ENCODE results near the gene TP53TG3. TPM values are rescaled to one million over a fixed set of nuclear protein-coding genes. Genes with fewer than 3 reads are reported as not detected.
"Not testable (repeated sequence)": the region's sequence is repeated elsewhere in the genome, so short reads cannot be mapped to it uniquely, and the experiment has no call there.

The TP53TG3 gene
- total RNA-seq (not detected), polyA plus RNA-seq (not detected)
- long read RNA-seq, donor 1, result 0 reads
- long read RNA-seq, donor 2, result 0 reads
- long read RNA-seq, donor 3, result 0 reads
- long read RNA-seq, donor 4, result 0 reads
- long read RNA-seq, donor 5, result 0 reads

- H3K4me1 ChIP-seq (ENCODE audit: control insufficient read depth in 5 of 5, insufficient read depth in 5 of 5, low read length in 5 of 5); DNase-seq; H3K4me3 ChIP-seq; H3K27ac ChIP-seq (ENCODE audit: low read depth in 1 of 2, low read length in 1 of 2); H3K9ac ChIP-seq (ENCODE audit: insufficient read depth in 1 of 2, low read length in 2 of 2); H3K27me3 ChIP-seq (ENCODE audit: control insufficient read depth in 3 of 3, insufficient read depth in 3 of 3, low read length in 2 of 3); H3K36me3 ChIP-seq (ENCODE audit: control insufficient read depth in 4 of 4, insufficient read depth in 4 of 4, low read length in 4 of 4); H3K9me3 ChIP-seq (ENCODE audit: control insufficient read depth in 4 of 4, insufficient read depth in 3 of 4, low read length in 3 of 4); ATAC-seq (ENCODE audit: insufficient read depth, low FRiP score): not testable (repeated sequence)
- no CpG with 5 or more reads among the region's 25 CpGs for WGBS, 2 donors
These were observed at the start of gene TP53TG3 for GRCh38 chr16:32676065-32676464. Gene TP53TG3, minus strand, starts transcription at chr16:32676165. Its CDS starts 68 bp downstream, at chr16:32676097.

GRCh38 chr16:32650876-32651275, 25.1 kb downstream of the TP53TG3 start:
- 39 to 48% methylated on average over 21 to 49 of the region's 49 CpGs for WGBS, 2 donors
- H3K4me1 ChIP-seq (ENCODE audit: control insufficient read depth in 5 of 5, insufficient read depth in 5 of 5, low read length in 5 of 5); ATAC-seq (ENCODE audit: insufficient read depth, low FRiP score); H3K36me3 ChIP-seq (ENCODE audit: control insufficient read depth in 4 of 4, insufficient read depth in 4 of 4, low read length in 4 of 4); H3K4me3 ChIP-seq; H3K9ac ChIP-seq (ENCODE audit: insufficient read depth in 1 of 2, low read length in 2 of 2); H3K9me3 ChIP-seq (ENCODE audit: control insufficient read depth in 4 of 4, insufficient read depth in 3 of 4, low read length in 3 of 4); H3K27ac ChIP-seq (ENCODE audit: low read depth in 1 of 2, low read length in 1 of 2); DNase-seq; H3K27me3 ChIP-seq (ENCODE audit: control insufficient read depth in 3 of 3, insufficient read depth in 3 of 3, low read length in 2 of 3): not testable (repeated sequence)

- not testable (repeated sequence) for H3K27me3 ChIP-seq (ENCODE audit: control insufficient read depth in 3 of 3, insufficient read depth in 3 of 3, low read length in 2 of 3); H3K9ac ChIP-seq (ENCODE audit: insufficient read depth in 1 of 2, low read length in 2 of 2); H3K27ac ChIP-seq (ENCODE audit: low read depth in 1 of 2, low read length in 1 of 2); ATAC-seq (ENCODE audit: insufficient read depth, low FRiP score); DNase-seq; H3K4me1 ChIP-seq (ENCODE audit: control insufficient read depth in 5 of 5, insufficient read depth in 5 of 5, low read length in 5 of 5); H3K36me3 ChIP-seq (ENCODE audit: control insufficient read depth in 4 of 4, insufficient read depth in 4 of 4, low read length in 4 of 4); H3K4me3 ChIP-seq; H3K9me3 ChIP-seq (ENCODE audit: control insufficient read depth in 4 of 4, insufficient read depth in 3 of 4, low read length in 3 of 4)
- no CpG with 5 or more reads among the region's 1 CpG for WGBS, 2 donors
These were observed 28.4 kb downstream of the TP53TG3 start for GRCh38 chr16:32647562-32647961.

- not testable (repeated sequence) for H3K9ac ChIP-seq (ENCODE audit: insufficient read depth in 1 of 2, low read length in 2 of 2); H3K4me3 ChIP-seq; H3K36me3 ChIP-seq (ENCODE audit: control insufficient read depth in 4 of 4, insufficient read depth in 4 of 4, low read length in 4 of 4); H3K27me3 ChIP-seq (ENCODE audit: control insufficient read depth in 3 of 3, insufficient read depth in 3 of 3, low read length in 2 of 3); H3K9me3 ChIP-seq (ENCODE audit: control insufficient read depth in 4 of 4, insufficient read depth in 3 of 4, low read length in 3 of 4); DNase-seq; ATAC-seq (ENCODE audit: insufficient read depth, low FRiP score); H3K27ac ChIP-seq (ENCODE audit: low read depth in 1 of 2, low read length in 1 of 2); H3K4me1 ChIP-seq (ENCODE audit: control insufficient read depth in 5 of 5, insufficient read depth in 5 of 5, low read length in 5 of 5)
- 44 to 64% methylated on average over 1 of the region's 2 CpGs for WGBS, 2 donors
These were observed 29.2 kb downstream of the TP53TG3 start for GRCh38 chr16:32646780-32647179.

GRCh38 chr16:32646177-32646576, 29.8 kb downstream of the TP53TG3 start:
- not testable (repeated sequence) for H3K27ac ChIP-seq (ENCODE audit: low read depth in 1 of 2, low read length in 1 of 2); H3K9me3 ChIP-seq (ENCODE audit: control insufficient read depth in 4 of 4, insufficient read depth in 3 of 4, low read length in 3 of 4); H3K27me3 ChIP-seq (ENCODE audit: control insufficient read depth in 3 of 3, insufficient read depth in 3 of 3, low read length in 2 of 3); ATAC-seq (ENCODE audit: insufficient read depth, low FRiP score); DNase-seq; H3K4me3 ChIP-seq; H3K9ac ChIP-seq (ENCODE audit: insufficient read depth in 1 of 2, low read length in 2 of 2); H3K36me3 ChIP-seq (ENCODE audit: control insufficient read depth in 4 of 4, insufficient read depth in 4 of 4, low read length in 4 of 4); H3K4me1 ChIP-seq (ENCODE audit: control insufficient read depth in 5 of 5, insufficient read depth in 5 of 5, low read length in 5 of 5)
- WGBS, 2 donors, result 11 to 29% methylated on average over 1 of the region's 2 CpGs

GRCh38 chr16:32645278-32645908, 30.6 kb downstream of the TP53TG3 start:
- H3K4me3 ChIP-seq; H3K9ac ChIP-seq (ENCODE audit: insufficient read depth in 1 of 2, low read length in 2 of 2); H3K36me3 ChIP-seq (ENCODE audit: control insufficient read depth in 4 of 4, insufficient read depth in 4 of 4, low read length in 4 of 4); H3K27ac ChIP-seq (ENCODE audit: low read depth in 1 of 2, low read length in 1 of 2); H3K9me3 ChIP-seq (ENCODE audit: control insufficient read depth in 4 of 4, insufficient read depth in 3 of 4, low read length in 3 of 4); H3K4me1 ChIP-seq (ENCODE audit: control insufficient read depth in 5 of 5, insufficient read depth in 5 of 5, low read length in 5 of 5); ATAC-seq (ENCODE audit: insufficient read depth, low FRiP score); H3K27me3 ChIP-seq (ENCODE audit: control insufficient read depth in 3 of 3, insufficient read depth in 3 of 3, low read length in 2 of 3): not testable (repeated sequence)
- WGBS, 2 donors, result 59 to 65% methylated on average over 6 of the region's 6 CpGs
- DNase-seq, result peak in 1 of 3 donors; percentile 0

GRCh38 chr16:32644715-32645114, 31.2 kb downstream of the TP53TG3 start:
- not testable (repeated sequence) for H3K9me3 ChIP-seq (ENCODE audit: control insufficient read depth in 4 of 4, insufficient read depth in 3 of 4, low read length in 3 of 4); ATAC-seq (ENCODE audit: insufficient read depth, low FRiP score); H3K9ac ChIP-seq (ENCODE audit: insufficient read depth in 1 of 2, low read length in 2 of 2); H3K27ac ChIP-seq (ENCODE audit: low read depth in 1 of 2, low read length in 1 of 2); H3K4me3 ChIP-seq; H3K4me1 ChIP-seq (ENCODE audit: control insufficient read depth in 5 of 5, insufficient read depth in 5 of 5, low read length in 5 of 5); H3K27me3 ChIP-seq (ENCODE audit: control insufficient read depth in 3 of 3, insufficient read depth in 3 of 3, low read length in 2 of 3); H3K36me3 ChIP-seq (ENCODE audit: control insufficient read depth in 4 of 4, insufficient read depth in 4 of 4, low read length in 4 of 4)
- DNase-seq, result peak in 1 of 3 donors; percentile 0
- 21 to 32% methylated on average over 1 of the region's 1 CpG for WGBS, 2 donors

GRCh38 chr16:32637614-32638013, 38.4 kb downstream of the TP53TG3 start:
- not testable (repeated sequence) for H3K4me1 ChIP-seq (ENCODE audit: control insufficient read depth in 5 of 5, insufficient read depth in 5 of 5, low read length in 5 of 5); H3K36me3 ChIP-seq (ENCODE audit: control insufficient read depth in 4 of 4, insufficient read depth in 4 of 4, low read length in 4 of 4); H3K4me3 ChIP-seq; H3K9me3 ChIP-seq (ENCODE audit: control insufficient read depth in 4 of 4, insufficient read depth in 3 of 4, low read length in 3 of 4); ATAC-seq (ENCODE audit: insufficient read depth, low FRiP score); DNase-seq; H3K27me3 ChIP-seq (ENCODE audit: control insufficient read depth in 3 of 3, insufficient read depth in 3 of 3, low read length in 2 of 3); H3K9ac ChIP-seq (ENCODE audit: insufficient read depth in 1 of 2, low read length in 2 of 2); H3K27ac ChIP-seq (ENCODE audit: low read depth in 1 of 2, low read length in 1 of 2)
- no CpG with 5 or more reads among the region's 20 CpGs for WGBS, 2 donors

Data from lung (tissue), 14 donors.